GM19035 (cell line): ENCODE data around the gene KRTAP12-1.
"Not testable (repeated sequence)": the region's sequence is repeated elsewhere in the genome, so short reads cannot be mapped to it uniquely, and the experiment has no call there.

Experiments used
- ATAC-seq: cut with Tn5 transposase; IDR thresholded peaks from one replicate; pipeline ENCODE4 v1.9.1; 2021; ENCODE audit not compliant: unreplicated experiment

Gene KRTAP12-1

GRCh38 chr21:44699502-44700001 is 17.6 kb upstream of the KRTAP12-1 start:
- no peak for ATAC-seq

DNA sequence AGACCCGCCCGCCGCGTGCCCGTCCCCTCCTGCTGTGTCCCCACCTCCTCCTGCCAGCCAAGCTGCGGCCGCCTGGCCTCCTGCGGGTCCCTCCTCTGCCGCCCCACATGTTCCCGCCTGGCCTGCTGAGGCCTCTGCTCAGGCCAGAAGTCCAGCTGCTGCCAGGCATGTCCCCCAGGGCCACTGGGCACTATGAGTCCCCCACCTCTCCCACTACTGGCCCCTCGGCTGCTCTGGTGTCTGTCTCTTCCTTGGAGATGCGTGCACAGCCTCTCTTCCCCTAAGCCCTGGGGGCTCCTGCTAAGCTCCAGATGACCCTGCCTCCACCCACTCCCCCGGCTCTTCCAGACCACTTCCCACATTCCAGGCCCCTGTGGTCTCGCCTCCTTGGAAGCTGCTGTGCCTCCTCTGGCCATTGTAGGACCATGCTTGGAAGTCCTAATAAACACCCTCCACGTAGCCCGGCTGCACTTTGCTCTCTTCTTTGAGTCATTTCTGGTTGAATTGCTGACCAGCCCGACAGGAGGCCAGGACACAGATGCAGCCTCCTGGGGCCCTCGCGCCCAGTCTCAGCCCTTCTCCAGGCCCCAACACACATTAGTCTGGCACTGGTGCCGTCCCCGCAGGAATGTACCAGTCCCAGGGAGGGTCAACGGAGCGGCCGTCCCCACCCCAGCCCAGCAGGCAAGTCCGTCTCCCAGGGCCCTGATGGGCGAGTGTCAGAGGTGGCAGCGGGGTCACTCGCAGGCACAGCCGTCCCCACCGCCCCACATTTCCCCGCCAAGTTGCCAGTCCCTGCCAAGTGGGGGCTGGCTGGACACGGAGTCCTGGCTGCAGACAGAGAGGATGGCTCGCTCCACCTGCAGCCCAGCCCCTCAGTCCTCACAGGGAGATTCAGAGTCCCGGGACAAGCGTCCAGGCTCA is 16.1 kb upstream of the KRTAP12-1 start:
- ATAC-seq: no peak

DNA sequence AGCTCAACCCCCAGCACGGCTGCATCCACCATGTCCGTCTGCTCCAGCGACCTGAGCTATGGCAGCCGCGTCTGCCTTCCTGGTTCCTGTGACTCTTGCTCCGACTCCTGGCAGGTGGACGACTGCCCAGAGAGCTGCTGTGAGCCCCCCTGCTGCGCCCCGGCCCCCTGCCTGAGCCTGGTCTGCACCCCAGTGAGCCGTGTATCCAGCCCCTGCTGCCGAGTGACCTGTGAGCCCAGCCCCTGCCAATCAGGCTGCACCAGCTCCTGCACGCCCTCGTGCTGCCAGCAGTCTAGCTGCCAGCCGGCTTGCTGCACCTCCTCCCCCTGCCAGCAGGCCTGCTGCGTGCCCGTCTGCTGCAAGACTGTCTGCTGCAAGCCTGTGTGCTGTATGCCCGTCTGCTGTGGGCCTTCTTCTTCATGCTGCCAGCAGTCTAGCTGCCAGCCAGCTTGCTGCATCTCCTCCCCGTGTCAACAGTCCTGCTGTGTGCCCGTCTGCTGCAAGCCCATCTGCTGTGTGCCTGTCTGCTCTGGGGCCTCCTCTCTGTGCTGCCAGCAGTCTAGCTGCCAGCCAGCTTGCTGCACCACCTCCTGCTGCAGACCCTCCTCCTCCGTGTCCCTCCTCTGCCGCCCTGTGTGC is 15.3 kb upstream of the KRTAP12-1 start, which contains the start of gene KRTAP10-12:
Gene KRTAP10-12 (plus strand): TSS at position 1 of the 639 bp plus-strand sequence. CDS start 30 bp downstream, at position 31.
- not testable (repeated sequence) for ATAC-seq

GRCh38 chr21:44696572-44696971 is 14.6 kb upstream of the KRTAP12-1 start:
- ATAC-seq: no peak

DNA sequence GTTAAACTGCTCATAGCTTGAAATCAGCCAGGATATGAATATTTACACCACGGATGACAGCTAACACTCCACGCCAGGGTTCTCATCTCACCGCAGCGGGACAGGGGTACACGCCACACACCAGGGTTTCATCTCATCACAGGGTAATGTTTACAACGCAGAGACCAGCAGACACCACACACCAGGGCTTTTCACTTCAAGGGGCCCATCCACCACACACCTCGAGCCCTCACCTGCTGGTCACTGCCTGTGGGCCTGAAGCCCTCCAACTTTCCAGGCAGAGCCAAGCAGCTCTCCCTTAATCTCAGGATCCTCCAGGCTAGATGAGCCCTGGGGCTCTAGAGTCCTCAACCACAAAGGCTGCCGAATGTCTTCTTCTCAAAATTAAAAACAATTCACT is 13.7 kb upstream of the KRTAP12-1 start:
- no peak for ATAC-seq

DNA sequence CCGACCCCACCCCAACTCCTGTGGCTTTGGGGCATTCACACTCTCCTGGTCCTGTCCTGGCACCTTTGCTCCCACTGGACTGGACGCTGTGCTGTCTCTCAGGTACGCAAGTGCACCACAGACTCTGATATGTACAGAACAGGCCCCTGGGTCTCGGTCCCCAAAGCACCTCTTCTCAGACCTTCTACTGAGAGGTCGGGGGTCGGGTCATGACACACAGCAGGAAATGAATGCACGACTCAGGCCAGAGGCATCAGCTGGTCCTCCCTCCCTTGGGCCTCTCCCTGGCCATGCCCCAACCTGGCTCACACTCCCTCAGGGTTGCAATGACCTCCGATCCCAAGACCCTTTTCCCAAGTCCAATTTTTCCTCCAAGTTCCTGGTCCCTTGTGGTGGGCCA is 13.2 kb upstream of the KRTAP12-1 start:
- ATAC-seq: no peak

GRCh38 chr21:44694776-44695175 is 12.8 kb upstream of the KRTAP12-1 start:
- ATAC-seq: no peak

GRCh38 chr21:44692798-44693512 is 11.0 kb upstream of the KRTAP12-1 start:
- no peak for ATAC-seq

- no peak for ATAC-seq
Measured at GRCh38 chr21:44691686-44692085, 9.7 kb upstream of the KRTAP12-1 start.

GRCh38 chr21:44689740-44690139 is 7.8 kb upstream of the KRTAP12-1 start:
- not testable (repeated sequence) for ATAC-seq

- no peak for ATAC-seq
Measured at GRCh38 chr21:44687671-44688070, 5.7 kb upstream of the KRTAP12-1 start.

- no peak for ATAC-seq
Measured at GRCh38 chr21:44686843-44687561, 5.0 kb upstream of the KRTAP12-1 start.

- no peak for ATAC-seq
Measured at GRCh38 chr21:44686000-44686781, 4.2 kb upstream of the KRTAP12-1 start.

- ATAC-seq: not testable (repeated sequence)
Measured at GRCh38 chr21:44685050-44685449, 3.1 kb upstream of the KRTAP12-1 start.

GRCh38 chr21:44684483-44684882 is 2.5 kb upstream of the KRTAP12-1 start:
- no peak for ATAC-seq

GRCh38 chr21:44684077-44684476 is 2.1 kb upstream of the KRTAP12-1 start:
- no peak for ATAC-seq

DNA sequence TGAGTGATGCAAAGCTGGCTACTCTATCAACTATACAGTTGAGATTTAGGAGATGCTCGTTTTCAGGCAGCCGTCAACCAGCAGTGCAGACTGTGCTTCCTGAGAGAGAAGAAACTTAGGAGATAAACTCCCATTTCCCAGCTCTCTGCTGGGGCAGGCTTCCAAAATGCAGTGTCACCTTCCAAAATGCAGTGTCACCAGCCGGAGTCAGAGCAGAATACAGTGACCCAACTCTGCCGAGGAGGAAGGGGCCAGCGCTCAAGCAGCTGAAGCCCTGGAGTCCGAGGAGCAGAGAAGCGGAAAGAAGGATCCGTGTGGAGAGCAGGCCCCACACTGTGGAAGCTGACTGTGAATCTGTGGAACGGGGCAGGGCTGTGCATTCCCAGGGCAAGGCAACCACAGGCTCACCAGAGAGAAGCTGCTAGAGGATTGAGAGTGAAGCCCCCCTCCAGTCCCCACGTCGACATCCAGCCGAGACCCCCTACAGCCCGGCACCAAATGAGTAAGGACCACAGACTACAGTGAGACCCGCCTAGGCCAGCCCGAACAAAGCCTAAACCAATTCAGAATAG is 703 bp upstream of the KRTAP12-1 start:
- no peak for ATAC-seq

- ATAC-seq: no peak
Measured at GRCh38 chr21:44681152-44681551, 811 bp downstream of the KRTAP12-1 start.

GRCh38 chr21:44677881-44678280 is 4.1 kb downstream of the KRTAP12-1 start:
- no peak for ATAC-seq
